ENCODE measurements around the gene ARHGEF7. TPM values are rescaled to one million over a fixed set of nuclear protein-coding genes. Genes with fewer than 3 reads are reported as not detected.

Gene ARHGEF7
- total RNA-seq, 4 donors from 2014 or later = 88.7 to 119 (median 110) TPM

DNA sequence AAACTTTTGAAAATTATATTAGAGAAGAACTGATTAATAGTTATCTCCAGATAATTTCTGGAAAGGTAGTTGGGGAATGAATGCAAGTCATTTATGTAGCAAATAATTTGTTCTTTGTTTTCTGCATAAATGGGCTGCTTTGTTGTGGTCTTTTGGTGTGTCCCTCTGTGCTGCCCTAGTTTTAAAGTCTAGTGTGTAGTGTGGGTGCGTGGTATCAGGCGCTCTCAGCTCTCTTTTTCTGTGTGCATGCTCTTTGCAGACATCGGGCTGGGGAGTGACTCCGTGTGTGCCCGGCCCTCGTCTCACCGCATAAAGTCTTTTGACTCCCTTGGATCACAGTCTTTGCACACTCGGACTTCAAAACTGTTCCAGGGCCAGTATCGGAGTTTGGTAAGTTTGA is 94.5 kb downstream of the ARHGEF7 start:
- Histone ChIP-seq H3K4me1 (peaks cover 0 to 95% (median 36%) of the 10 kb centered on the region in 4 donors), H3K27ac (peak overlapping the region in 3 of 4 donors; percentile 25 to 86 (median 79)), H3K36me3 (peaks cover 0 to 5% (median 0%) of the 10 kb centered on the region in 3 donors), H3K27me3 (no peaks in the 10 kb centered on the region), H3K9me3 (no peaks in the 10 kb centered on the region), H3K4me3 (peak overlapping the region; percentile 0 to 29 (median 20))
- DNase-seq (ENCODE audit: low spot score in 2 of 2) = no peak
- 37 to 39% methylated on average over 9 of the region's 9 CpGs for WGBS, 2 donors
- TF ChIP-seq POLR2A (IDR thresholded peaks at IDR 0.05) = no peak
- TF ChIP-seq, protein P1, sequence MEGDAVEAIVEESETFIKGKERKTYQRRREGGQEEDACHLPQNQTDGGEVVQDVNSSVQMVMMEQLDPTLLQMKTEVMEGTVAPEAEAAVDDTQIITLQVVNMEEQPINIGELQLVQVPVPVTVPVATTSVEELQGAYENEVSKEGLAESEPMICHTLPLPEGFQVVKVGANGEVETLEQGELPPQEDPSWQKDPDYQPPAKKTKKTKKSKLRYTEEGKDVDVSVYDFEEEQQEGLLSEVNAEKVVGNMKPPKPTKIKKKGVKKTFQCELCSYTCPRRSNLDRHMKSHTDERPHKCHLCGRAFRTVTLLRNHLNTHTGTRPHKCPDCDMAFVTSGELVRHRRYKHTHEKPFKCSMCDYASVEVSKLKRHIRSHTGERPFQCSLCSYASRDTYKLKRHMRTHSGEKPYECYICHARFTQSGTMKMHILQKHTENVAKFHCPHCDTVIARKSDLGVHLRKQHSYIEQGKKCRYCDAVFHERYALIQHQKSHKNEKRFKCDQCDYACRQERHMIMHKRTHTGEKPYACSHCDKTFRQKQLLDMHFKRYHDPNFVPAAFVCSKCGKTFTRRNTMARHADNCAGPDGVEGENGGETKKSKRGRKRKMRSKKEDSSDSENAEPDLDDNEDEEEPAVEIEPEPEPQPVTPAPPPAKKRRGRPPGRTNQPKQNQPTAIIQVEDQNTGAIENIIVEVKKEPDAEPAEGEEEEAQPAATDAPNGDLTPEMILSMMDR (IDR thresholded peaks at IDR 0.05) = no peak
- peak in 1 of 2 donors; percentile 21 for TF ChIP-seq EP300 (IDR thresholded peaks at IDR 0.05)

DNA sequence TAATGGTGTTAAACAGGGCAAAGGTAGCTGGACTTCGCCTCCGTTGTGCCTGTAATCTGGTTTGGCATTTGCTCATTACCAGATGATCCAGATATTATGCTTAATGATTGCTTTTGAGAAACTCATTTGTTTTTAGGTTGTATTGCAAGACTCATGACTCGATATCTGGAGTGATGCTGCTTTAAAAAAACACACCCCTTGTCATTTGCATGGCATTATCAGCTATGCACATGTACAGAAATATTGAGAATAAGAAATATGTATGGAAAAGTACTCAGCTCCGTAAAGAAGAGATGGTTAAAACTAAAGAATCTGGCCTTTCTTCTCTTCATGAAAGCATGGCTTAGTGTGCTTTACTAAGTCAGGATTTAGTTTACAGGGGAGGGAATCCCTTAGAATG is 95.0 kb downstream of the ARHGEF7 start:
- WGBS, 2 donors = 33 to 39% methylated on average over 4 of the region's 4 CpGs
- peak overlapping the region; percentile 25 to 86 (median 59) for H3K27ac ChIP-seq
- no peaks in the 10 kb centered on the region for H3K27me3 ChIP-seq
- TF ChIP-seq POLR2A (IDR thresholded peaks at IDR 0.05) (no peak), EP300 (IDR thresholded peaks at IDR 0.05) (no peak)
- TF ChIP-seq, protein P1 (IDR thresholded peaks at IDR 0.05) = no peak
- H3K4me1 ChIP-seq = peaks cover 0 to 93% (median 34%) of the 10 kb centered on the region in 4 donors
- peak overlapping the region; percentile 0 to 29 (median 20) for H3K4me3 ChIP-seq
- peaks cover 0 to 5% (median 0%) of the 10 kb centered on the region in 3 donors for H3K36me3 ChIP-seq
- DNase-seq (ENCODE audit: low spot score in 2 of 2) = no peak
- H3K9me3 ChIP-seq = no peaks in the 10 kb centered on the region

DNA sequence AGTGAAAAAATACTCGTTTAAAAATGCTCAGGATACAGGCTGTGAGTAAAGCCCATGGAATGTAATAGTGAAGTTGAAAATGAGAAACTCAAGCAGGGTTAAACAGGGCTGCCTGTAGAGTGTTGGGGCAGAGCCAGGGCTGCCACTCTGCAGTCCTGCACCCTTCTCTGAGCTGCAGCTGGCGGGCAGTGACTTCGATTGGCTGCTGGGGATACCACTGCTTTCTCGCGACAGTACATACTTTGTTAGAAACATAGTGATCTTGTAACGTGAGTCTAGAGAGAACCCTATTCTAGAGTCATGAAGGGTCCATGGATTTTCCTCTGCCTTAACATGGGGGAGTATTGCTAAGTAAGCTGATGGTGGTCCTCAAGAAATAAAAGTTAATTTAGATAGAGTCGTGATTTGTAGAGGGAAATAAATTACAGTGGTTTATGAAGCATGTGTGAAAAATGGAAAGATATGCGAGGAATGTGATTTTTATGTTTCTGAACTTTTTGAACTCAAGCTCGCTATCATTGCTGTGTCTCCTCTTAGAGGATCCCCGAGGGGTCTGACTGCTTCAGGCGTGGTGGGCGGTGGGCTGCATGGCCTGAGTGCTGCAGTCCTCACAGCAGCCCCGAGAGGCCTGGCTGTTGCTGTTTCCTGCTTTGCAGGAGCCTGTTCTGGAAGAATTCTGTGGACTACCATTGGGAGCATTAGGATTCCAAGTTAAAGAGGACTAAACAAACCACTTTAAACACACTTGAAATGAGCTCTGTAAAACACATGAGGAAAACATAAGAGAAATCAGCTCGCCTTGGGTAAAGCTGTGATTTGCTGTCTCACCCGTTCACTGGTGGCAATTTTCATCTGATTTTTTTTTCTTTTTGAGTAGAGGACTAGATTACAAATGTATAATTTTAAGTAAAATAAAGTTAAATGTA is 95.7 kb downstream of the ARHGEF7 start:
- WGBS, 2 donors = 13 to 21% methylated on average over 15 of the region's 15 CpGs
- Histone ChIP-seq H3K27me3 (no peaks in the 10 kb centered on the region), H3K9me3 (no peaks in the 10 kb centered on the region), H3K4me1 (peaks cover 0 to 93% (median 37%) of the 10 kb centered on the region in 4 donors), H3K4me3 (peak overlapping the region; percentile 0 to 29 (median 20)), H3K36me3 (peaks cover 0 to 5% (median 0%) of the 10 kb centered on the region in 3 donors), H3K27ac (peak overlapping the region; percentile 25 to 86 (median 59))
- TF ChIP-seq POLR2A (IDR thresholded peaks at IDR 0.05) = no peak
- peak in 1 of 2 donors; percentile 25 for TF ChIP-seq EP300 (IDR thresholded peaks at IDR 0.05)
- no peak for DNase-seq (ENCODE audit: low spot score in 2 of 2)

DNA sequence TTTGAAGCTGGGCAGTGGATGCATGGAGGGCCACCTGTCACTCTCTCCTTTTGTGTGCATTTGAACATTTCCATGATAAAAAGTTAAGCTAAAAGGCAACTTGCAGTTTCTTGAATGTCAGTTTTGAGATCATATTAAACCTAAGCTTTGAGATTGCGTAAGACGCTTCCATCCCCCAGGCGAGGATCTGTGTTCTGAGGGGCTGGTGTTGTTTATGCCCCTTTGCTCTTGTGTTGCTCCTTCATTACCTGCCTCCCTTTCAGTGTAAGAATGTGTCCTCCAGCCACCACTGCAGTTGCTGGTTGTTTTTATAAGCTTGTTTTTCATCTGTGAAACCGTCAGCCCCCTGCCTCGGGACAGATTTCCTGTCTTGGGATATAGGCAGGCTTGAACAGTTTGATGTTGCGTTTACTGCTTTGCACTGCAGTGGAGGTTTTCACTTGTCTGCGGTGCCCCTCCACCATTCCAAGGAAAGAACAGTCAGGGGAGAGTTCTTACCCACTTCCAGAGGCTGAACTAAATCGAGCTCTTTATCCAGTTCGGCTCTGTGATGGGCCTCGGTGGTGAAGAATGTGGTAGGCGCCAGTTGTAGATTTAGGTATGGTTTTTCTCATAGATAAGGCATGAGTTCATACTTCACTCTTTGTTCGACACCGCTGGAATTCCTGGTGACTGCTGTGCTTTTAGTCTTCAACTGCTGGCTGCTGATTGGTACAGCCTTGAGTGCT is 96.8 kb downstream of the ARHGEF7 start:
- no peak for TF ChIP-seq EP300 (IDR thresholded peaks at IDR 0.05)
- TF ChIP-seq, protein P1 (IDR thresholded peaks at IDR 0.05) = no peak
- peaks cover 0 to 98% (median 47%) of the 10 kb centered on the region in 4 donors for H3K4me1 ChIP-seq
- 39 to 49% methylated on average over 13 of the region's 13 CpGs for WGBS, 2 donors

DNA sequence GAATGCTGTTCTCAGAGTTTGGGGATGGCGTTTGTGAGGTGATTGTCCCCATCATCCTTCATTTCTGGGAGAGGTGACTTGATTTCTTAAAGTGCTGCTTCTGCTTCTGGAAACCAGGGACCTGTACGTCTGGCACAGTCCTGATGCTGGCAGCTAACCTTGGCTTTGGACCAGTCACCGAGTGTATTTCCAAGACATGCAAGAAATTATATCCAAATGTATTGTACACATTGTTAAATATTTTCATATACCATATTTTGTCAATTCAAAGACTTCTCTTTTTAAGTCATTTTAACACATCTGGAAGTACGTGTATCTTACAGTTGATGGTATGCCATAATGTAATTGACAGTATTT is 97.4 kb downstream of the ARHGEF7 start:
- peaks cover 0 to 98% (median 49%) of the 10 kb centered on the region in 4 donors for H3K4me1 ChIP-seq
- peak overlapping the region in 3 of 4 donors; percentile 0 to 86 (median 79) for H3K27ac ChIP-seq
- WGBS, 2 donors = 34 to 42% methylated on average over 4 of the region's 4 CpGs

More for the DNA sequence above, 96.8 kb downstream of the ARHGEF7 start:
- no peak for DNase-seq (ENCODE audit: low spot score in 2 of 2)
- Histone ChIP-seq H3K27ac (peak overlapping the region; percentile 0 to 86 (median 59)), H3K4me3 (no peak overlapping the region), H3K27me3 (no peaks in the 10 kb centered on the region), H3K36me3 (no peaks in the 10 kb centered on the region), H3K9me3 (no peaks in the 10 kb centered on the region)

More for the DNA sequence above, 97.4 kb downstream of the ARHGEF7 start:
- no peak for DNase-seq (ENCODE audit: low spot score in 2 of 2)
- H3K36me3 ChIP-seq = no peaks in the 10 kb centered on the region
- H3K9me3 ChIP-seq = no peaks in the 10 kb centered on the region
- no peak for TF ChIP-seq EP300 (IDR thresholded peaks at IDR 0.05)
- H3K4me3 ChIP-seq = no peak overlapping the region
- H3K27me3 ChIP-seq = no peaks in the 10 kb centered on the region
